Colonic mucosa (tissue), 4 donors: ENCODE data around the gene FTO. TPM values are rescaled to one million over a fixed set of nuclear protein-coding genes. Genes with fewer than 3 reads are reported as not detected.

Experiments used
- DNase-seq: peaks from one replicate; pipeline ENCODE4 v3.0.0-alpha.2; 2020
- H3K27ac ChIP-seq: fragments of 200-600 bp; one replicate; pipeline ENCODE4 v1.8.0; 2021
- H3K27me3 ChIP-seq: fragments of 200-600 bp; one replicate; pipeline ENCODE4 v1.8.0; 2021
- H3K36me3 ChIP-seq: fragments of 200-600 bp; one replicate; pipeline ENCODE4 v1.8.0; 2021
- H3K4me1 ChIP-seq: fragments of 200-600 bp; one replicate; pipeline ENCODE4 v1.8.0; 2021; ENCODE audit warnings: mild to moderate bottlenecking
- H3K4me3 ChIP-seq: fragments of 200-600 bp; one replicate; pipeline ENCODE4 v1.8.0; 2021
- H3K9ac ChIP-seq, 2 donors: one replicate each; pipeline ENCODE4 v1.7.0; 2013; ENCODE audit warnings: control low read depth in 2 of 2, low read depth in 2 of 2, low read length in 2 of 2
- H3K9me3 ChIP-seq: fragments of 200-600 bp; one replicate; pipeline ENCODE4 v1.8.0; 2021
- intact Hi-C: fragments of 100-400 bp; cut with DNase I; formaldehyde crosslinking; loops from one replicate; pipeline ENCODE4 v1.14.1; 2022
- total RNA-seq, 2 donors: library from RNA; stranded (reverse); fragmentation: NEBNext Ultra II Directional in 1 of 2; extraction: Animal tissue kit (Norgen Biotek cat#: 25700) in 1 of 2; gene quantifications; one replicate each; pipeline ENCODE4 v1.2.1, GENCODE V29; 2021
- TF ChIP-seq, protein P1 (sequence below): fragments of 200-600 bp; IDR thresholded peaks from one replicate; pipeline ENCODE4 v1.8.0; 2022; ENCODE audit warnings: antibody characterized with exemption, mild to moderate bottlenecking
- donor health status: healthy.
- donor health status: DM: no; HTN: no; CAD: no.
- donor health status: DM: no; HTN: no; CAD: no.

Gene FTO
- total RNA-seq, 2 donors from 2014 or later = 38.3 to 39.2 TPM

DNA sequence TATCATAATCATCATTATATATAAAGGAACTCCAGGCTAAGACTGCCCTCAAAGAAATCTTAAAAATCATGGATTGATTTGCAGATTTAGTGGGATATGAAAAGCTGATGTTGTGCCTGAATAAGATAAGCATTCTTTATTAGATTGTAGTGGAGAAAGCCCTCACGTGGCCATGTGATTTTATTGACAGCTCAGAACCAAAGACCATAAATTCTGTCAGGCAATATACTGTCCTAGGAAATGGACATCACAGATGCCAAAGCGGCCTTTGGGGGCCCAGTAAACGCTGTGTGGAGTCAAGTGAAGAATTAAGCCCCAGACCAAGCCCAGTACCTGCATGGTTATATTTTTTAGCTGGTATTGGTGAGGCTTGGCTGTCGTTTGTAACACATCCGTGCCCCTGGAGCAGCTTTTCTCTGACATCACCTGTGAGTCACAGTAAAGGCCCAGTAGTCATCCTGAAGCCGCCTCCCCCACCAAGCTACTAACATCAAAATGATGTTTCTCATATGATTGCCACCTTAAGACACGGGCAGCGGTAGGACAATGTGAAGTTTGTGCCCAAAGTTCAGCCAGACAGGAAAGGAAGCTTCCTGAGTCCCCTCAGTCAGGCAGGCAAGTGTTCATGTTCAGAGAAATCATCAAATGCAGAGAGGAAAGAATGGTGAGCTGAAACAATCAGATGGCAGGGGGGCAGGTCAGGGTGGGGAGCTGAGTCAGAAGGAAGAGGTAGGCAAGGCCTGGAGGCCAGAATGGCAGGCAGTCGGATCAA lies 373.3 kb downstream of the FTO start:
- Histone ChIP-seq H3K9me3 (no peaks in the 10 kb centered on the region), H3K36me3 (no peaks in the 10 kb centered on the region), H3K27me3 (no peaks in the 10 kb centered on the region), H3K9ac (no peak overlapping the region), H3K4me1 (no peaks in the 10 kb centered on the region), H3K4me3 (no peak overlapping the region), H3K27ac (no peak overlapping the region)
- intact Hi-C loops = no loop called here
- TF ChIP-seq, protein P1, sequence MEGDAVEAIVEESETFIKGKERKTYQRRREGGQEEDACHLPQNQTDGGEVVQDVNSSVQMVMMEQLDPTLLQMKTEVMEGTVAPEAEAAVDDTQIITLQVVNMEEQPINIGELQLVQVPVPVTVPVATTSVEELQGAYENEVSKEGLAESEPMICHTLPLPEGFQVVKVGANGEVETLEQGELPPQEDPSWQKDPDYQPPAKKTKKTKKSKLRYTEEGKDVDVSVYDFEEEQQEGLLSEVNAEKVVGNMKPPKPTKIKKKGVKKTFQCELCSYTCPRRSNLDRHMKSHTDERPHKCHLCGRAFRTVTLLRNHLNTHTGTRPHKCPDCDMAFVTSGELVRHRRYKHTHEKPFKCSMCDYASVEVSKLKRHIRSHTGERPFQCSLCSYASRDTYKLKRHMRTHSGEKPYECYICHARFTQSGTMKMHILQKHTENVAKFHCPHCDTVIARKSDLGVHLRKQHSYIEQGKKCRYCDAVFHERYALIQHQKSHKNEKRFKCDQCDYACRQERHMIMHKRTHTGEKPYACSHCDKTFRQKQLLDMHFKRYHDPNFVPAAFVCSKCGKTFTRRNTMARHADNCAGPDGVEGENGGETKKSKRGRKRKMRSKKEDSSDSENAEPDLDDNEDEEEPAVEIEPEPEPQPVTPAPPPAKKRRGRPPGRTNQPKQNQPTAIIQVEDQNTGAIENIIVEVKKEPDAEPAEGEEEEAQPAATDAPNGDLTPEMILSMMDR = no peak
- DNase-seq = no peak

DNA sequence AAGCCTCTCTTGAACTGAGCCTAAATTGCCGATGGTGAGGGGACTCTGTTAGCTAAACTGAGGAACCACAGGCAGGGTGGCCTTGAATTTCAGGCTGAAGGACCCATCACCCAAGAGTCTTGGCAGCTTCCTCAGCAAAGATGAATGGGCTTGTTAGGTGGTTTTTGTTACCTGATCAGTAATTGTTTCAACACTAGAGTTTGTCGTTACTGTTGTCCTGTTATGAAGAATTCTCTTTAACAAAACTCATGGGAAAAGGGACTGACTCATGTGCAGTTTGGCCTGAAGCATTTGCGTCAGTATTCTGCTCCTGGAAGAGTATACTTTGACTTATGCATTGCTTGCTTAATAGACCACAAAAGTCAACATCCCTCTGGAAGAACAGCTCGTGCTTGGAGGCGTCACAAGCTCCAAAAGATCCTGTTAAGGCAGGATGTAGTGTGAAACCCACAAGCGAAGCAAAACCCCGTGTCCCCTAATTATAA lies 376.6 kb downstream of the FTO start:
- TF ChIP-seq, protein P1 = no peak

DNA sequence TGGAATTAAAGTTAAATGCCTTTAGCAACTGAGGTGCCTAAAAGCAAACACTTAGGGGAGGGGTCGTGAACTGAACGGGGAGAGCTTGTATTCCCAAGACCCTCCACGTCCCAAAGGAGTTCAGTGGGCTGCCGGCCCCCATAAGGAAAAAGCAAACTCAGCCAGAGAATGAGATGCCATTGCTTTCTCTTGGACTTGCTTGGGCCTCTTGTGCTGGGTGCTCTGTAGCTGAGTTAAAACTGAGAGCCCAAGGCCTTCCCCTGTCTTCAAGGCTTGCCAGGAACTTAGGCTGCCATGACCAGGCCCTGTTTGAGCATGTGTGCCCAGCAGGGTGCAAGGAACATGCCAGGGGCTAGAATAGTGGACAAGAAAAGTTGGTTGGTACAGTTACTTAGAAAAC lies 382.8 kb downstream of the FTO start:
- no peak overlapping the region for H3K4me3 ChIP-seq
- DNase-seq = no peak
- no peaks in the 10 kb centered on the region for H3K27me3 ChIP-seq
- H3K36me3 ChIP-seq = no peaks in the 10 kb centered on the region
- no peaks in the 10 kb centered on the region for H3K4me1 ChIP-seq
- H3K9me3 ChIP-seq = no peaks in the 10 kb centered on the region
- intact Hi-C loops = no loop called here
- no peak overlapping the region for H3K9ac ChIP-seq
- TF ChIP-seq, protein P1 = no peak
- no peak overlapping the region for H3K27ac ChIP-seq

More for the DNA sequence above, 376.6 kb downstream of the FTO start:
- H3K27me3 ChIP-seq = no peaks in the 10 kb centered on the region
- no peak for DNase-seq
- H3K27ac ChIP-seq = no peak overlapping the region
- H3K9me3 ChIP-seq = no peaks in the 10 kb centered on the region
- intact Hi-C loops = no loop called here
- H3K4me3 ChIP-seq = no peak overlapping the region
- no peak overlapping the region for H3K9ac ChIP-seq
- no peaks in the 10 kb centered on the region for H3K4me1 ChIP-seq
- no peaks in the 10 kb centered on the region for H3K36me3 ChIP-seq

DNA sequence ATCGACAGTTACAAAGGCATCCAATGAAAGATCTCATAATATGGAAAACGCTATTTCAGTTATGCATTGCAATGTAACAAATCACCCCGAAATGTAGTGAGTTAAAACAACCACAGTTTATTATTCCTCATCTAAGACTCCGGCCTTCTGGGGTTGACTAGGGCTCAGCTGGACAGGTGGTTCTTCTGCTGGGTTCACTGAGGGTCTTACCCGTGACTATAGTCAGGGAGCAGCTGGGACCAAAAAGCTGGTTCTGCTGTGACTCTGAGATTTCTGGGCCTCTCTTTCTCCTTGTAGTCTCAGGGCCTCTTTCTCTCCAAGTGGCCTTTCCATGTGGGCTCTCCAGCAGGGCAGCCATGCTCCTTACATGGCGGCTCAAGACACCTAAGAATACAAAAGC lies 386.6 kb downstream of the FTO start:
- Histone ChIP-seq H3K9me3 (no peaks in the 10 kb centered on the region), H3K4me3 (no peak overlapping the region), H3K27me3 (no peaks in the 10 kb centered on the region), H3K27ac (no peak overlapping the region), H3K9ac (no peak overlapping the region), H3K36me3 (no peaks in the 10 kb centered on the region), H3K4me1 (no peaks in the 10 kb centered on the region)
- TF ChIP-seq, protein P1 = no peak
- intact Hi-C loops = no loop called here
- DNase-seq = no peak

DNA sequence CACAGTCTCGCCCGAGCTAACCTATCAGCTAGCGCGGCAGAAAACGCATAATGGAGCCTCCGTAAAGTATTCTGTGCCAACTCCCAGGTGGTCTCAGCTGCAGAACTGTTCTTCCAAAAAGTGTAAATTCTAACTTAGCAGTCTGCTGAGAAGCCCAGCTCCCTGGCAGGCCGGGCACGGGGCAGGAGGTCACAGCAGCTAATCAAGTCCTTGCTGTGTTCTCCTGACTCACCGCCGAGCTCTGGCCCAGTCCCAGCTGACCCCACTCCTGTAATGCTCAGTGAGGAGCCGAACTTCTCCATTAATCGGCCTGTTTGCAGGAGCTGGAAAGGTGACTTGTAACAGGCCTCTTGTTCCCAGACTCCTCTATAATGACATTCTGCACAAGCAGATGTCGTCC lies 389.3 kb downstream of the FTO start:
- H3K4me3 ChIP-seq = no peak overlapping the region
- no peak overlapping the region for H3K27ac ChIP-seq
- no peaks in the 10 kb centered on the region for H3K4me1 ChIP-seq
- intact Hi-C loops = no loop called here
- H3K27me3 ChIP-seq = no peaks in the 10 kb centered on the region
- DNase-seq = no peak
- H3K36me3 ChIP-seq = no peaks in the 10 kb centered on the region
- H3K9me3 ChIP-seq = no peaks in the 10 kb centered on the region
- H3K9ac ChIP-seq = no peak overlapping the region
- TF ChIP-seq, protein P1 = no peak
